Spinal cord (tissue), 10 donors: ENCODE measurements around the gene RNF220. TPM values are rescaled to one million over a fixed set of nuclear protein-coding genes. Genes with fewer than 3 reads are reported as not detected.
A peak's percentile ranks its signal among the peaks of the same experiment; 100 is the strongest.

ENCODE experiments used
- DNase-seq, 6 donors: peaks; one replicate each; pipeline versions ENCODE4 v3.0.0 to v3.0.0-alpha.2; 2013 to 2015; ENCODE audit warnings: low spot score in 6 of 6, low read depth in 4 of 6
- H3K27ac ChIP-seq: one replicate; pipeline ENCODE4 v1.5.1; 2013; ENCODE audit warnings: low read depth, low read length, control low read depth
- H3K27me3 ChIP-seq: one replicate; pipeline ENCODE4 v1.6.1; 2013; ENCODE audit warnings: low read length; ENCODE audit not compliant: control insufficient read depth, insufficient read depth
- H3K36me3 ChIP-seq: one replicate; pipeline ENCODE4 v1.6.1; 2013; ENCODE audit warnings: low read length; ENCODE audit not compliant: control insufficient read depth, insufficient read depth
- H3K4me1 ChIP-seq: one replicate; pipeline ENCODE4 v1.6.1; 2013; ENCODE audit warnings: low read length; ENCODE audit not compliant: control insufficient read depth, insufficient read depth
- H3K4me3 ChIP-seq: one replicate; pipeline ENCODE4 v1.5.1; 2013; ENCODE audit warnings: low read depth, low read length, control low read depth
- H3K9me3 ChIP-seq: one replicate; pipeline ENCODE4 v1.6.1; 2013; ENCODE audit warnings: low read length; ENCODE audit not compliant: control insufficient read depth, insufficient read depth
- WGBS: methylation state at CpG from one replicate; pipeline ENCODE4 v1.1.5; 2013; ENCODE audit warnings: missing lambda C conversion rate; ENCODE audit not compliant: insufficient coverage; 5-methylcytosine and 5-hydroxymethylcytosine counted together
- polyA plus RNA-seq, 2 donors: library from polyadenylated mRNA; unstranded; fragments of 120-200 nt; gene quantifications; one replicate each; pipeline ENCODE4 v1.2.1, GENCODE V29; 2013; ENCODE audit not compliant: insufficient read length in 2 of 2
- total RNA-seq, 2 donors: library from RNA; depleted of rRNA in 1 of 2; stranded (reverse); fragments of 120-200 nt in 1 of 2; fragments of >200 nt in 1 of 2; gene quantifications; one replicate each; pipeline versions ENCODE4 v1.2.3 to v1.2.4, GENCODE V29; 2013 to 2014
- donor health status: healthy.

RNF220 gene
- total and polyA plus RNA-seq, 4 donors = 43.0 to 123 (median 99.5) TPM

GRCh38 chr1:44628962-44629756 lies 224.1 kb downstream of the RNF220 start:
- H3K4me3 ChIP-seq = no peak overlapping the region
- H3K27ac ChIP-seq = no peak overlapping the region
- no peaks in the 10 kb centered on the region for H3K9me3 ChIP-seq
- WGBS = 83% methylated on average over 2 of the region's 5 CpGs
- H3K27me3 ChIP-seq = no peaks in the 10 kb centered on the region
- peaks cover 29% of the 10 kb centered on the region for H3K4me1 ChIP-seq
- H3K36me3 ChIP-seq = no peaks in the 10 kb centered on the region
- DNase-seq = no peak

- Histone ChIP-seq H3K4me1 (peaks cover 26% of the 10 kb centered on the region), H3K9me3 (no peaks in the 10 kb centered on the region), H3K27ac (no peak overlapping the region), H3K4me3 (no peak overlapping the region), H3K27me3 (no peaks in the 10 kb centered on the region), H3K36me3 (peaks cover 3% of the 10 kb centered on the region)
- WGBS = 100% methylated on average over 1 of the region's 2 CpGs
- no peak for DNase-seq
These were observed 225.1 kb downstream of the RNF220 start for GRCh38 chr1:44630116-44630515.

GRCh38 chr1:44631333-44631646 lies 226.2 kb downstream of the RNF220 start:
- Histone ChIP-seq H3K4me3 (peak overlapping the region; percentile 60), H3K27ac (peak overlapping the region; percentile 95), H3K9me3 (no peaks in the 10 kb centered on the region), H3K4me1 (peaks cover 25% of the 10 kb centered on the region), H3K27me3 (no peaks in the 10 kb centered on the region), H3K36me3 (peaks cover 14% of the 10 kb centered on the region)
- WGBS = 17% methylated on average over 8 of the region's 8 CpGs
- DNase-seq = no peak

- Histone ChIP-seq H3K27me3 (no peaks in the 10 kb centered on the region), H3K4me3 (peak overlapping the region; percentile 60), H3K36me3 (peaks cover 20% of the 10 kb centered on the region), H3K9me3 (no peaks in the 10 kb centered on the region), H3K27ac (peak overlapping the region; percentile 95), H3K4me1 (peaks cover 30% of the 10 kb centered on the region)
- WGBS = under 1% methylated on average over 78 of the region's 88 CpGs
- peak; percentile 52 to 95 (median 78) for DNase-seq
These were observed 226.8 kb downstream of the RNF220 start for GRCh38 chr1:44631647-44632539.

- WGBS = 5% methylated on average over 8 of the region's 9 CpGs
- Histone ChIP-seq H3K27ac (peak overlapping the region; percentile 75), H3K36me3 (peaks cover 27% of the 10 kb centered on the region), H3K27me3 (no peaks in the 10 kb centered on the region), H3K9me3 (no peaks in the 10 kb centered on the region), H3K4me1 (peaks cover 37% of the 10 kb centered on the region), H3K4me3 (peak overlapping the region; percentile 53)
- DNase-seq = no peak
These were observed 227.5 kb downstream of the RNF220 start for GRCh38 chr1:44632598-44632997.

- 100% methylated on average over 2 of the region's 3 CpGs for WGBS
- peak in 1 of 6 donors; percentile 53 for DNase-seq
- Histone ChIP-seq H3K4me1 (peaks cover 47% of the 10 kb centered on the region), H3K36me3 (peaks cover 47% of the 10 kb centered on the region), H3K27me3 (no peaks in the 10 kb centered on the region), H3K9me3 (no peaks in the 10 kb centered on the region), H3K4me3 (no peak overlapping the region), H3K27ac (no peak overlapping the region)
These were observed 229.6 kb downstream of the RNF220 start for GRCh38 chr1:44634606-44635189.

- no peak overlapping the region for H3K27ac ChIP-seq
These were observed 230.4 kb downstream of the RNF220 start for GRCh38 chr1:44635439-44635838.

GRCh38 chr1:44636083-44636687 lies 231.1 kb downstream of the RNF220 start:
- H3K27me3 ChIP-seq = no peaks in the 10 kb centered on the region
- 67% methylated on average over 10 of the region's 14 CpGs for WGBS
- H3K9me3 ChIP-seq = no peaks in the 10 kb centered on the region
- H3K36me3 ChIP-seq = peaks cover 60% of the 10 kb centered on the region
- no peak for DNase-seq
- no peak overlapping the region for H3K27ac ChIP-seq
- no peak overlapping the region for H3K4me3 ChIP-seq
- H3K4me1 ChIP-seq = peaks cover 47% of the 10 kb centered on the region

More at GRCh38 chr1:44635439-44635838, 230.4 kb downstream of the RNF220 start:
- H3K36me3 ChIP-seq = peaks cover 54% of the 10 kb centered on the region
- H3K4me3 ChIP-seq = no peak overlapping the region
- WGBS = 80% methylated on average over 8 of the region's 9 CpGs
- no peaks in the 10 kb centered on the region for H3K27me3 ChIP-seq
- peaks cover 47% of the 10 kb centered on the region for H3K4me1 ChIP-seq
- no peak for DNase-seq
- no peaks in the 10 kb centered on the region for H3K9me3 ChIP-seq
